Muscle of leg (tissue), 11 donors: ENCODE data around the gene WHAMM. TPM values are rescaled to one million over a fixed set of nuclear protein-coding genes. Genes with fewer than 3 reads are reported as not detected.

Experiments
- DNase-seq: peaks from one replicate; pipeline ENCODE4 v3.0.0; 2013
- H3K27ac ChIP-seq: one replicate; pipeline ENCODE4 v1.5.1; 2013; ENCODE audit warnings: mild to moderate bottlenecking, low read length, control low read depth
- H3K27me3 ChIP-seq: one replicate; pipeline ENCODE4 v1.6.1; 2013; ENCODE audit warnings: low read length; ENCODE audit not compliant: control insufficient read depth, insufficient read depth
- H3K36me3 ChIP-seq: one replicate; pipeline ENCODE4 v1.6.1; 2013; ENCODE audit warnings: low read length; ENCODE audit not compliant: control insufficient read depth, insufficient read depth
- H3K4me1 ChIP-seq: one replicate; pipeline ENCODE4 v1.6.1; 2013; ENCODE audit warnings: low read length; ENCODE audit not compliant: control insufficient read depth, insufficient read depth
- H3K4me3 ChIP-seq: one replicate; pipeline ENCODE4 v1.5.1; 2013; ENCODE audit warnings: low read length, control low read depth
- H3K9me3 ChIP-seq: replicated peaks from 2 replicates; pipeline ENCODE4 v1.6.1; 2013; ENCODE audit warnings: low read depth, low read length; ENCODE audit not compliant: control insufficient read depth
- WGBS: methylation state at CpG from one replicate; pipeline ENCODE4 v1.1.5; 2013; ENCODE audit warnings: missing lambda C conversion rate; ENCODE audit not compliant: insufficient coverage; 5-methylcytosine and 5-hydroxymethylcytosine counted together
- polyA plus RNA-seq, 8 donors: library from polyadenylated mRNA; unstranded; fragments of 120-200 nt; gene quantifications; one replicate each; pipeline versions ENCODE4 v1.2.1 to v1.2.3, GENCODE V29; 2013; ENCODE audit warnings: inconsistent platforms in 1 of 8, low replicate concordance in 1 of 8; ENCODE audit not compliant: insufficient read length in 8 of 8, insufficient read depth in 1 of 8
- total RNA-seq: library from RNA; stranded (reverse); fragments of 120-200 nt; gene quantifications from one replicate; pipeline ENCODE4 v1.2.4, GENCODE V29; 2013

The WHAMM gene
- total and polyA plus RNA-seq, 9 donors: 4.3 to 9.3 (median 8.5) TPM

- H3K36me3 ChIP-seq: peaks cover 5% of the 10 kb centered on the region
- H3K27me3 ChIP-seq: no peaks in the 10 kb centered on the region
- WGBS: 100% methylated on average over 4 of the region's 10 CpGs
- H3K27ac ChIP-seq: no peak overlapping the region
- no peaks in the 10 kb centered on the region for H3K9me3 ChIP-seq
- no peaks in the 10 kb centered on the region for H3K4me1 ChIP-seq
- DNase-seq: no peak
- H3K4me3 ChIP-seq: no peak overlapping the region
Measured at GRCh38 chr15:82874961-82875360, 65.5 kb downstream of the WHAMM start.

GRCh38 chr15:82875411-82876003 lies 66.1 kb downstream of the WHAMM start:
- Histone ChIP-seq H3K9me3 (no peaks in the 10 kb centered on the region), H3K27me3 (no peaks in the 10 kb centered on the region), H3K4me1 (no peaks in the 10 kb centered on the region), H3K27ac (no peak overlapping the region), H3K4me3 (no peak overlapping the region), H3K36me3 (peaks cover 5% of the 10 kb centered on the region)
- WGBS: 80% methylated on average over 6 of the region's 7 CpGs
- DNase-seq: no peak

- WGBS: 57% methylated on average over 1 of the region's 2 CpGs
- Histone ChIP-seq H3K9me3 (no peaks in the 10 kb centered on the region), H3K27ac (no peak overlapping the region), H3K27me3 (no peaks in the 10 kb centered on the region), H3K4me3 (no peak overlapping the region), H3K36me3 (peaks cover 5% of the 10 kb centered on the region), H3K4me1 (peaks cover 2% of the 10 kb centered on the region)
- DNase-seq: no peak
Measured at GRCh38 chr15:82877825-82878224, 68.4 kb downstream of the WHAMM start.

- Histone ChIP-seq H3K27me3 (no peaks in the 10 kb centered on the region), H3K9me3 (no peaks in the 10 kb centered on the region), H3K36me3 (peaks cover 5% of the 10 kb centered on the region), H3K27ac (no peak overlapping the region), H3K4me1 (peaks cover 2% of the 10 kb centered on the region), H3K4me3 (no peak overlapping the region)
- DNase-seq: no peak
- no CpG with 5 or more reads among the region's 5 CpGs for WGBS
Measured at GRCh38 chr15:82878325-82878724, 68.9 kb downstream of the WHAMM start.

DNA sequence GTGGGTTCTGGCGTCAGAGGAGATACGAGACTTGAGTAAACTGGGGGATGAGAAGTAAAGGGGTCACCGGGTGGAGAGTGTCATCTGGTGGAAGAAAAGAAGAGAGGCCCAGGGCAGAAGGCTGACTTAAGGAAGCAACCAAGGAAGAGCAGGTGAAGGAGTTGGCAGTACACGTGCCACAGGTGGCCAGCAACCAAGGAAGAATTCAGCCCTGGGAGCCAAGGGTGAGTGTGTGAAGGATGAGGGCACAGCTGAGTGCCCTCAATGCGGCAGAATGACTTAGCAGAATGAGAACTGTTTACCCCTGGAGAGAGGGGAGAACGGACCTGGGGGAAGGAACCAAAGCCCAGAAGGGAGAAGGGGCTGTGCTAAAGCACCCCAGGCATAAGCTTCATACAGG lies 71.3 kb downstream of the WHAMM start:
- Histone ChIP-seq H3K4me1 (peaks cover 2% of the 10 kb centered on the region), H3K27ac (no peak overlapping the region), H3K9me3 (no peaks in the 10 kb centered on the region), H3K27me3 (no peaks in the 10 kb centered on the region), H3K4me3 (no peak overlapping the region), H3K36me3 (no peaks in the 10 kb centered on the region)
- DNase-seq: no peak
- WGBS: 73% methylated on average over 4 of the region's 6 CpGs

GRCh38 chr15:82881747-82882146 lies 72.3 kb downstream of the WHAMM start:
- no CpG with 5 or more reads among the region's 2 CpGs for WGBS
- H3K27ac ChIP-seq: no peak overlapping the region
- no peak overlapping the region for H3K4me3 ChIP-seq
- H3K27me3 ChIP-seq: no peaks in the 10 kb centered on the region
- H3K4me1 ChIP-seq: peaks cover 2% of the 10 kb centered on the region
- DNase-seq: no peak
- no peaks in the 10 kb centered on the region for H3K36me3 ChIP-seq
- H3K9me3 ChIP-seq: no peaks in the 10 kb centered on the region

DNA sequence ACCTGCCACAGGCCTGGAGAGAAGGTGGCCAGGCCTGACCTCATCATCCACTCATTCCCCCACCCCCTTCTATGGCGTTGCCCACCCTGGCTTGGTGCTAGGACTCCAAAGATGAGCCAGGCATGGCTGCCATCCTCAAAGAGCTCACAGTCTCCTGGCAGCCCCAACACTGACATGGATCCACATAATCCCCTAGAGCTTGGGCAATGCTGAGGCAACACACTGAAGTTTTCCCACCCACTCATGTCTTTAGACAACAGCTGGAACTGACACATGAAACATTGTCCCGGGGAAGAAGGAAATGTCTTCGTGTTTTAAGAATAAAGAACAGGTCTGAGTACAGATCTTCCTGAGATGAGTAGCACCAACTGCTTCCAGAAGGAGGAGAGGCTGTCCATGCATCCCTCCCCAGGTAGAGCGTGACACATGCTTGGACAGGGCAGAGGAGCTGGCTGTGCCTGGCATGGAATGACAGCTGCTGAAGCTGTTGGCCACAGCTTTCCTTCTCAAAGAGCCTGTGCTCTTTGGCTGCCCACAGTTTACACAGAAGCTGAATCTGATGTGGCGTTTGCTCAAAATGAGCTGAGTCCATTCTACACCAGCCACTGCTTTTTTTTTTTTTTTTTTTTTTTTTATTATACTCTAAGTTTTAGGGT lies 73.0 kb downstream of the WHAMM start:
- WGBS: 74% methylated on average over 4 of the region's 5 CpGs
- Histone ChIP-seq H3K27ac (peak overlapping the region; percentile 25), H3K4me1 (peaks cover 2% of the 10 kb centered on the region), H3K4me3 (no peak overlapping the region), H3K27me3 (no peaks in the 10 kb centered on the region), H3K36me3 (no peaks in the 10 kb centered on the region), H3K9me3 (no peaks in the 10 kb centered on the region)
- peak; percentile 47 for DNase-seq

Other genes with a start within 250 kb of the WHAMM start
- 1.3 TPM for gene CPEB1, start 162.3 kb upstream of the WHAMM start, total RNA-seq
- gene CPEB1, start 162.3 kb upstream of the WHAMM start, polyA plus RNA-seq: 1 to 10 TPM in 1 of 8 donors, under 1 TPM in 7; 0.08 to 1.1 (median 0.50) TPM
- 0.18 TPM for gene AP3B2, start 99.8 kb upstream of the WHAMM start, total RNA-seq
- gene AP3B2, start 99.8 kb upstream of the WHAMM start, polyA plus RNA-seq: under 1 TPM; 0.38 to 0.82 (median 0.53) TPM
- gene FSD2, start 3.6 kb upstream of the WHAMM start, total RNA-seq: 44.4 TPM
- gene FSD2, start 3.6 kb upstream of the WHAMM start, polyA plus RNA-seq: 10 to 100 TPM; 22.1 to 50.1 (median 37.8) TPM
- 27.0 TPM for gene HOMER2, start 143.1 kb downstream of the WHAMM start, total RNA-seq
- gene HOMER2, start 143.1 kb downstream of the WHAMM start, polyA plus RNA-seq: 10 to 100 TPM; 20.1 to 28.8 (median 24.6) TPM
- gene RAMAC, start 176.6 kb downstream of the WHAMM start, total RNA-seq: 30.7 TPM
- 10 to 100 TPM; 27.0 to 32.7 (median 30.1) TPM for gene RAMAC, start 176.6 kb downstream of the WHAMM start, polyA plus RNA-seq
- gene C15orf40, start 202.0 kb downstream of the WHAMM start, total RNA-seq: 17.5 TPM
- gene C15orf40, start 202.0 kb downstream of the WHAMM start, polyA plus RNA-seq: 10 to 100 TPM; 12.2 to 21.6 (median 14.0) TPM